H9 (cell line): ENCODE measurements around the gene CXCL12. TPM values are rescaled to one million over a fixed set of nuclear protein-coding genes. Genes with fewer than 3 reads are reported as not detected.
A peak's percentile ranks its signal among the peaks of the same experiment; 100 is the strongest.

Experiments used
- DNase-seq: peaks from one replicate; pipeline ENCODE4 v3.0.0-alpha.2; 2017
- H2AFZ ChIP-seq: one replicate; pipeline ENCODE4 v1.6.1; 2013; ENCODE audit warnings: mild to moderate bottlenecking, low read length, control low read depth, moderate library complexity
- H2AK5ac ChIP-seq: 2 replicates; pipeline ENCODE4 v1.6.1; 2013; ENCODE audit warnings: low read length, control low read depth, mixed read lengths; ENCODE audit not compliant: insufficient read length
- H2BK120ac ChIP-seq: one replicate; pipeline ENCODE4 v1.6.1; 2013; ENCODE audit warnings: low read depth, mild to moderate bottlenecking, low read length, control low read depth, inconsistent platforms; ENCODE audit not compliant: poor library complexity, severe bottlenecking
- H2BK12ac ChIP-seq: 2 replicates; pipeline ENCODE4 v1.6.1; 2013; ENCODE audit warnings: low read length, control low read depth, mixed read lengths, low read depth; ENCODE audit not compliant: insufficient read length
- H2BK15ac ChIP-seq: 2 replicates; pipeline ENCODE4 v1.6.1; 2013; ENCODE audit warnings: low read depth, low read length, control low read depth
- H2BK20ac ChIP-seq: one replicate; pipeline ENCODE4 v1.6.1; 2013; ENCODE audit warnings: low read depth, mild to moderate bottlenecking, low read length, control low read depth, inconsistent platforms; ENCODE audit not compliant: poor library complexity, severe bottlenecking
- H2BK5ac ChIP-seq: 2 replicates; pipeline ENCODE4 v1.6.1; 2013; ENCODE audit warnings: low read length, control low read depth, mixed read lengths; ENCODE audit not compliant: insufficient read length
- H3K14ac ChIP-seq: 2 replicates; pipeline ENCODE4 v1.6.1; 2013; ENCODE audit warnings: low read length, control low read depth; ENCODE audit not compliant: insufficient read depth
- H3K18ac ChIP-seq: 2 replicates; pipeline ENCODE4 v1.6.1; 2013; ENCODE audit warnings: low read depth, mild to moderate bottlenecking, mixed read lengths, low read length, control low read depth; ENCODE audit not compliant: insufficient read length
- H3K23ac ChIP-seq: 2 replicates; pipeline ENCODE4 v1.6.1; 2013; ENCODE audit warnings: low read length, control low read depth, mixed read lengths, low read depth; ENCODE audit not compliant: insufficient read length
- H3K23me2 ChIP-seq: 2 replicates; pipeline ENCODE4 v1.6.1; 2013; ENCODE audit warnings: low read depth, mild to moderate bottlenecking, mixed read lengths, low read length, control low read depth; ENCODE audit not compliant: insufficient read length, poor library complexity, severe bottlenecking
- H3K27ac ChIP-seq: 2 replicates; pipeline ENCODE4 v1.5.1; 2013; ENCODE audit warnings: low read length, control low read depth, mixed read lengths, low read depth; ENCODE audit not compliant: insufficient read length
- H3K27me3 ChIP-seq: 2 replicates; pipeline ENCODE4 v1.6.1; 2013; ENCODE audit warnings: low read length, control low read depth, inconsistent platforms; ENCODE audit not compliant: insufficient read depth
- H3K4ac ChIP-seq: 2 replicates; pipeline ENCODE4 v1.6.1; 2013; ENCODE audit warnings: low read depth, mild to moderate bottlenecking, control low read depth, inconsistent platforms, low read length, moderate library complexity
- H3K4me1 ChIP-seq: 2 replicates; pipeline ENCODE4 v1.6.1; 2013; ENCODE audit warnings: low read length, control low read depth, inconsistent platforms; ENCODE audit not compliant: insufficient read depth
- H3K4me2 ChIP-seq: 2 replicates; pipeline ENCODE4 v1.6.1; 2013; ENCODE audit warnings: low read length, control low read depth, mixed read lengths; ENCODE audit not compliant: insufficient read length, insufficient read depth
- H3K56ac ChIP-seq: 2 replicates; pipeline ENCODE4 v1.6.1; 2013; ENCODE audit warnings: low read depth, mild to moderate bottlenecking, mixed read lengths, low read length, control low read depth; ENCODE audit not compliant: insufficient read length
- H3K79me1 ChIP-seq: 2 replicates; pipeline ENCODE4 v1.6.1; 2013; ENCODE audit warnings: low read depth, mild to moderate bottlenecking, moderate library complexity, low read length, control low read depth, inconsistent platforms; ENCODE audit not compliant: insufficient read depth, poor library complexity, severe bottlenecking
- H3K79me2 ChIP-seq: 2 replicates; pipeline ENCODE4 v1.6.1; 2013; ENCODE audit warnings: low read length, control low read depth, inconsistent platforms; ENCODE audit not compliant: insufficient read depth
- H3K9ac ChIP-seq: 2 replicates; pipeline ENCODE4 v1.6.1; 2013; ENCODE audit warnings: low read length, control low read depth, mixed read lengths; ENCODE audit not compliant: insufficient read length; ENCODE audit errors: extremely low read depth
- H3K9me3 ChIP-seq: one replicate; pipeline ENCODE4 v1.6.1; 2013; ENCODE audit warnings: low read depth, low read length, inconsistent platforms; ENCODE audit not compliant: control insufficient read depth
- H3T11ph ChIP-seq: one replicate; pipeline ENCODE4 v1.6.1; 2013; ENCODE audit warnings: mild to moderate bottlenecking, low read length, control low read depth, inconsistent platforms
- H4K20me1 ChIP-seq: one replicate; pipeline ENCODE4 v1.6.1; 2013; ENCODE audit not compliant: control insufficient read depth, insufficient read length, insufficient read depth
- H4K5ac ChIP-seq: 2 replicates; pipeline ENCODE4 v1.6.1; 2013; ENCODE audit warnings: low read depth, mild to moderate bottlenecking, mixed read lengths, low read length, control low read depth; ENCODE audit not compliant: insufficient read length
- H4K8ac ChIP-seq: replicated peaks from 2 replicates; pipeline ENCODE4 v1.6.1; 2013; ENCODE audit warnings: low read length, control low read depth, mixed read lengths, low read depth; ENCODE audit not compliant: insufficient read length
- H4K91ac ChIP-seq: 2 replicates; pipeline ENCODE4 v1.6.1; 2013; ENCODE audit warnings: low read depth, mild to moderate bottlenecking, moderate library complexity, mixed read lengths, low read length, control low read depth; ENCODE audit not compliant: insufficient read length
- H3K27ac Mint-ChIP-seq, 3 experiments: 2 replicates in 2 of 3; 3 replicates in 1 of 3; pipeline ENCODE4 v1.8.0; 2020 to 2021; ENCODE audit warnings: mixed read lengths in 3 of 3, mild to moderate bottlenecking in 1 of 3, moderate library complexity in 1 of 3
- H3K27me3 Mint-ChIP-seq: 2 replicates; pipeline ENCODE4 v1.8.0; 2021; ENCODE audit warnings: low read depth, mild to moderate bottlenecking, moderate library complexity, mixed read lengths
- H3K36me3 Mint-ChIP-seq, 3 experiments: 2 replicates in 2 of 3; 3 replicates in 1 of 3; pipeline ENCODE4 v1.8.0; 2020 to 2021; ENCODE audit warnings: low read depth in 3 of 3, mixed read lengths in 3 of 3; ENCODE audit not compliant: insufficient read depth in 1 of 3
- H3K4me1 Mint-ChIP-seq, 2 experiments: 2 replicates each; pipeline ENCODE4 v1.8.0; 2020; ENCODE audit warnings: mixed read lengths in 2 of 2
- H3K4me3 Mint-ChIP-seq, 2 experiments: 2 replicates in 1 of 2; 3 replicates in 1 of 2; pipeline ENCODE4 v1.8.0; 2020 to 2021; ENCODE audit warnings: mild to moderate bottlenecking in 2 of 2, mixed read lengths in 2 of 2, moderate library complexity in 1 of 2
- H3K9me3 Mint-ChIP-seq, 2 experiments: 2 replicates in 1 of 2; 3 replicates in 1 of 2; pipeline ENCODE4 v1.8.0; 2020; ENCODE audit warnings: mild to moderate bottlenecking in 2 of 2, mixed read lengths in 2 of 2, moderate library complexity in 1 of 2
- CTCF ChIP-seq: fragments of 200-600 bp; sonication (generic); conservative IDR thresholded peaks from 3 replicates; pipeline ENCODE4 v1.8.0; 2021; ENCODE audit warnings: antibody characterized with exemption, mild to moderate bottlenecking
- WGBS: extraction: QIAGEN DNeasy Blood & Tissue Kit; methylation state at CpG from one replicate; pipeline ENCODE4 v1.1.7; 2013; ENCODE audit warnings: missing lambda C conversion rate, low lambda C conversion rate, mixed read lengths; ENCODE audit not compliant: insufficient read length; ENCODE audit errors: extremely low coverage; 5-methylcytosine and 5-hydroxymethylcytosine counted together
- total RNA-seq: library from RNA; stranded (reverse); gene quantifications from 2 replicates; pipeline ENCODE4 v1.2.1, GENCODE V29; 2021

Gene CXCL12
- total RNA-seq, 1 experiment from 2014 or later = 28.3 TPM

- no peaks in the 10 kb centered on the region for H3K79me1 ChIP-seq
- no peaks in the 10 kb centered on the region for H4K20me1 ChIP-seq
- H2AK5ac ChIP-seq = no peak overlapping the region
- peaks cover 31% of the 10 kb centered on the region for H3K27me3 Mint-ChIP-seq
- peaks cover 0 to 11% (median 9%) of the 10 kb centered on the region in 3 experiments; a peak in 4 of 7 replicates for H3K36me3 Mint-ChIP-seq
- H4K5ac ChIP-seq = no peak overlapping the region
- H3K23ac ChIP-seq = no peak overlapping the region
- no peak overlapping the region for H3K4ac ChIP-seq
- no peak overlapping the region for H2BK5ac ChIP-seq
- H2BK20ac ChIP-seq = no peak overlapping the region
- no CpG with 5 or more reads among the region's 13 CpGs for WGBS
- TF ChIP-seq CTCF = no peak
- H3K9ac ChIP-seq = no peak overlapping the region
- peaks cover 40 to 45% of the 10 kb centered on the region in 2 experiments for H3K4me1 Mint-ChIP-seq
- peak; percentile 77 for DNase-seq
- H3K27ac Mint-ChIP-seq = no peak overlapping the region
- no peaks in the 10 kb centered on the region for H3K79me2 ChIP-seq
- H3K14ac ChIP-seq = peak overlapping the region; percentile 30; the same call in 1 of the 2 replicates
- peak overlapping the region; percentile 47 for H2BK12ac ChIP-seq
- peaks cover 0 to 3% of the 10 kb centered on the region in 2 experiments; a peak in 2 of 5 replicates for H3K9me3 Mint-ChIP-seq
- no peak overlapping the region for H3K56ac ChIP-seq
- H3K27me3 ChIP-seq = no peaks in the 10 kb centered on the region
- no peaks in the 10 kb centered on the region for H3K23me2 ChIP-seq
- H3T11ph ChIP-seq = no peak overlapping the region
- H2BK120ac ChIP-seq = no peak overlapping the region
- H3K4me1 ChIP-seq = peaks cover 5% of the 10 kb centered on the region; the same call in 1 of the 2 replicates
- H3K4me3 Mint-ChIP-seq = no peak overlapping the region
- no peak overlapping the region for H2AFZ ChIP-seq
- H4K8ac ChIP-seq = no peak overlapping the region
- H3K27ac ChIP-seq = no peak overlapping the region
- no peak overlapping the region for H3K4me2 ChIP-seq
- no peak overlapping the region for H2BK15ac ChIP-seq
- no peaks in the 10 kb centered on the region for H3K9me3 ChIP-seq
- no peak overlapping the region for H4K91ac ChIP-seq
- H3K18ac ChIP-seq = peak overlapping the region; percentile 3
Measured at GRCh38 chr10:44362866-44363711, 21.8 kb downstream of the CXCL12 start.
